Nephron progenitor cell (in vitro differentiated cells): ENCODE data around the gene IP6K1.

Experiments used
- DNase-seq: peaks from one replicate; pipeline ENCODE4 v3.0.0; 2021
- H3K27ac Mint-ChIP-seq: 2 replicates; pipeline ENCODE4 v1.8.0; 2021; ENCODE audit warnings: mild to moderate bottlenecking, moderate library complexity, mixed read lengths
- H3K27me3 Mint-ChIP-seq: 2 replicates; pipeline ENCODE4 v1.8.0; 2021; ENCODE audit warnings: mild to moderate bottlenecking, low read depth, mixed read lengths; ENCODE audit not compliant: poor library complexity
- H3K36me3 Mint-ChIP-seq: 2 replicates; pipeline ENCODE4 v1.8.0; 2021; ENCODE audit warnings: low read depth, mixed read lengths
- H3K4me1 Mint-ChIP-seq: 2 replicates; pipeline ENCODE4 v1.8.0; 2021; ENCODE audit warnings: mixed read lengths
- H3K4me3 Mint-ChIP-seq: 2 replicates; pipeline ENCODE4 v1.8.0; 2021; ENCODE audit warnings: mild to moderate bottlenecking, moderate library complexity, mixed read lengths
- H3K9me3 Mint-ChIP-seq: 2 replicates; pipeline ENCODE4 v1.8.0; 2021; ENCODE audit warnings: mild to moderate bottlenecking, moderate library complexity, mixed read lengths
- CTCF ChIP-seq: fragments of 200-600 bp; sonication (generic); IDR thresholded peaks from 2 replicates; pipeline ENCODE4 v1.5.0; 2021; ENCODE audit warnings: antibody characterized with exemption

Gene IP6K1

DNA sequence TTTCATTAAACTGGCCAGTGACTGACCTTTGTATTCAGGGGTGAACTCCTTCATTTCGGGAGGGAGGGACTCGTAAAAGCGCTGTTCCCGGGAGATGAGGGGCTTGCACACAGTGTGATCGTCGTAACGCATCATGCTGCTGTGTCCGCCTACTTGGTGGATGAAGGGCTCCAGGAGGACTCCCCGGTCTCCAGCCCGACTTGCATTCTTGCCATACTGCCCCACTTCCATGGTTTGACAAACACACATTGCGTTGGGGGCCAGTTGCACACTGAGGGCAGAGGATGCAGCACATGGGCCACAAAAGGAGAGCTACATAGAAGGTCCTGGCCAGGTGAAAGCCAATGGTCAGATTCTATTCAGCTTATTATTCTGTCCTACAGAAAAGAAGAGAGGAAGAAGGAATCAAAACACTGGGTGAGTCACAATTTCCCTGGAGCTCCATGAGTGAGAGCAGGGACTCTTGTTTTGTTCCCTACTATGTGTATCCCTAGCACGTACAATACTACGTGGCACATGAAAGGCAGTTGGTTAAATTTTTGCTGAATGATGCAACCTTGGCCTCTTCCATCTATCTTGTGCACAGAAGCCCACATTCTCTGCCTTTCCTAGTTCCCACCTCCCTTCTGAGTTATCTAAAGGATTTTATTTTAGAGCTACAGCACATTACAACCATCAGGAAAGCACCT, 38.4 kb downstream of the IP6K1 start:
- H3K4me1 Mint-ChIP-seq: peaks cover 31% of the 10 kb centered on the region
- no peaks in the 10 kb centered on the region for H3K9me3 Mint-ChIP-seq
- H3K4me3 Mint-ChIP-seq: no peak overlapping the region
- H3K27ac Mint-ChIP-seq: peak overlapping the region; percentile 91
- no peak for DNase-seq
- H3K27me3 Mint-ChIP-seq: no peaks in the 10 kb centered on the region
- H3K36me3 Mint-ChIP-seq: peaks cover 56% of the 10 kb centered on the region
- TF ChIP-seq CTCF: no peak

DNA sequence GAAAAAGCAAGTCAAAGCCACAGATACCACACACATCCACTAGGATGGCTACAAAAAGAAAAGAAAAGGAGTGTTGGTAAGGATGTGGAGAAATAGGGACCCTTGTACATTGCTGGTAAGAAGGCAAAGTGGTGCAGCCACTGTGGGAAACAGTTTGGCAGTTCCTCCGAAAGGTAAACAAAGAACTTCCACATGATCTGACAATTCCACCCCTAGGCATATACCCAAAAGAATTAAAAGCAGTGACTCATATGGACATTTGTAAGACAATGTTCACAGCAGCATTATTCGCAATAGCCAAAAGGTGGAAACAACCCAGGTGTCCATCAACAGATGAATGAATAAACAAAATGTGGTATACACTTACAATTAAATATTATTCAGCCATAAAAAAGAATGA, 40.4 kb downstream of the IP6K1 start:
- peaks cover 30% of the 10 kb centered on the region for H3K4me1 Mint-ChIP-seq

GRCh38 chr3:49740427-49740826, 45.9 kb downstream of the IP6K1 start:
- Mint-ChIP-seq H3K27ac (no peak overlapping the region), H3K4me1 (no peaks in the 10 kb centered on the region), H3K27me3 (no peaks in the 10 kb centered on the region), H3K36me3 (peaks cover 64% of the 10 kb centered on the region), H3K4me3 (no peak overlapping the region), H3K9me3 (no peaks in the 10 kb centered on the region)
- TF ChIP-seq CTCF: no peak
- no peak for DNase-seq

More for the DNA sequence above, 40.4 kb downstream of the IP6K1 start:
- no peaks in the 10 kb centered on the region for H3K27me3 Mint-ChIP-seq
- no peak for DNase-seq
- H3K4me3 Mint-ChIP-seq: no peak overlapping the region
- no peak for TF ChIP-seq CTCF
- no peaks in the 10 kb centered on the region for H3K9me3 Mint-ChIP-seq
- H3K27ac Mint-ChIP-seq: peak overlapping the region; percentile 57
- peaks cover 55% of the 10 kb centered on the region for H3K36me3 Mint-ChIP-seq

DNA sequence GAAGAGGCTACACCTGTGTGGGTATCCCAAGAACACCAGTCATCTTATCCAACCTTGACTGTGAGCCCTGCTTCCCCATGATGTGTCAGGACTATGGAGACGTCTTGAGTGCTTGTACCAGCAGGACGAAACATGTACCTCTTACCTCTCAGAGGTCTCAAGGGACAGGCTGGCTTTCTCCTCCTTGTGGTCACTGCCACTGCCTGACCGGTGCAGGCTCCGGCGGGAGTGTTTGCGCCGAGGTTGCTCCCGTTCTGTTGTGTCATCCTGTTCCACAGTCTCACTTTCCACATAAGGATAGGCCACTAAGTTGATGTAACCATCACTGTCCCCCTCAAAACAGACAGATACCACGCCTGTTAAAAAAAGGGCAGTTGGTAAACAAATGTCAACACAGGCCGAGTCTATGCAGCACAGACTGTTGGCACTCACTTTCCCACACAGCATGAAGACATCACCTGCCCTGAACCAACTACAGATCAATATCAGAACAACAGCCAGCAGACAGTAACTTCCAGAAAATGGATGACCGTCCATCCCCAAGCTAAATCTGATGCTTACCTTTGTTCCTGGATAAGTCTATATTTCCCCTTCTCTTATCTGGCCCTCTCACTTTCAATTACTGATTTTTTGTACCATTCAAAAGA, 48.2 kb downstream of the IP6K1 start:
- no peaks in the 10 kb centered on the region for H3K27me3 Mint-ChIP-seq
- H3K36me3 Mint-ChIP-seq: peaks cover 69% of the 10 kb centered on the region
- TF ChIP-seq CTCF: no peak
- no peaks in the 10 kb centered on the region for H3K9me3 Mint-ChIP-seq
- DNase-seq: no peak
- no peak overlapping the region for H3K27ac Mint-ChIP-seq
- H3K4me1 Mint-ChIP-seq: no peaks in the 10 kb centered on the region
- H3K4me3 Mint-ChIP-seq: no peak overlapping the region

- H3K27me3 Mint-ChIP-seq: no peaks in the 10 kb centered on the region
- H3K9me3 Mint-ChIP-seq: no peaks in the 10 kb centered on the region
- no peak overlapping the region for H3K4me3 Mint-ChIP-seq
- DNase-seq: no peak
- H3K27ac Mint-ChIP-seq: peak overlapping the region; percentile 42
- no peak for TF ChIP-seq CTCF
- H3K36me3 Mint-ChIP-seq: peaks cover 75% of the 10 kb centered on the region
- H3K4me1 Mint-ChIP-seq: no peaks in the 10 kb centered on the region
These were observed 51.6 kb downstream of the IP6K1 start for GRCh38 chr3:49734752-49735151.

- no peak for TF ChIP-seq CTCF
- H3K27me3 Mint-ChIP-seq: no peaks in the 10 kb centered on the region
- no peak for DNase-seq
- H3K36me3 Mint-ChIP-seq: peaks cover 73% of the 10 kb centered on the region
- no peaks in the 10 kb centered on the region for H3K4me1 Mint-ChIP-seq
- H3K27ac Mint-ChIP-seq: no peak overlapping the region
- no peak overlapping the region for H3K4me3 Mint-ChIP-seq
- H3K9me3 Mint-ChIP-seq: no peaks in the 10 kb centered on the region
These were observed 52.8 kb downstream of the IP6K1 start for GRCh38 chr3:49733551-49733950.
